ENCODE measurements around the gene HHIPL2.

HHIPL2 gene

DNA sequence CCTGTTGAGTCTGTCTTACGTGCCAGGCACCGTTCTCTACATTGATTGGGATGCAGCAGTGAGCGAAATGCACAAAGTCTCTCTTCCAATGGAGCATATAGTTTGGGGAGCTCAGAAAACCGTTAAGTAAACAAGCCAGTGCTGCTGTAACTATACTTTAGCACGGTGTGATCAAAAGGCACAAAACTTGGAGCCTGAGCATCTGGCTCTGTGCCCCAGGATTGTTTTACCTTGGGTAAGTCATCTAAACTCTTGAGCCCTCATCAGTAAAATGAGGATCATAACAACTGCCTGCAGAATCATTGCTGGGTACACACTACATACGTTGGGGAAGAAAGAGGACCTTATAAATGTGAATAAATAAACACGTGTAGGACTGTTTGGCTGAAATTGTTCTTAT is 1.8 kb downstream of the HHIPL2 start:
- H3K4me1 ChIP-seq (ENCODE audit: control insufficient read depth, insufficient read depth, low read length), result peaks cover 4% of the 10 kb centered on the region; the same call in 1 of the 2 replicates
- H3K4me3 ChIP-seq (ENCODE audit: low read depth, low read length), result no peak overlapping the region
- CTCF ChIA-PET, result interaction anchor here (0.5 to 1.1 kb wide), 4 partner anchors 8 to 1203 kb away, joined by 3 to 5 read pairs (median 3); no protein-coding TSS in a partner anchor
- H3K36me3 ChIP-seq (ENCODE audit: control insufficient read depth in 2 of 2, insufficient read depth in 1 of 2, low read length in 2 of 2), result no peaks in the 10 kb centered on the region
- H3K9me3 ChIP-seq (ENCODE audit: control insufficient read depth, insufficient read depth, low read depth, low read length), result no peaks in the 10 kb centered on the region
- TF ChIP-seq, protein P1, sequence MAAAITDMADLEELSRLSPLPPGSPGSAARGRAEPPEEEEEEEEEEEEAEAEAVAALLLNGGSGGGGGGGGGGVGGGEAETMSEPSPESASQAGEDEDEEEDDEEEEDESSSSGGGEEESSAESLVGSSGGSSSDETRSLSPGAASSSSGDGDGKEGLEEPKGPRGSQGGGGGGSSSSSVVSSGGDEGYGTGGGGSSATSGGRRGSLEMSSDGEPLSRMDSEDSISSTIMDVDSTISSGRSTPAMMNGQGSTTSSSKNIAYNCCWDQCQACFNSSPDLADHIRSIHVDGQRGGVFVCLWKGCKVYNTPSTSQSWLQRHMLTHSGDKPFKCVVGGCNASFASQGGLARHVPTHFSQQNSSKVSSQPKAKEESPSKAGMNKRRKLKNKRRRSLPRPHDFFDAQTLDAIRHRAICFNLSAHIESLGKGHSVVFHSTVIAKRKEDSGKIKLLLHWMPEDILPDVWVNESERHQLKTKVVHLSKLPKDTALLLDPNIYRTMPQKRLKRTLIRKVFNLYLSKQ (tag by site-specific recombination; IDR thresholded peaks at IDR 0.05; ENCODE audit: borderline replicate concordance), result no peak
- TF ChIP-seq MZF1 (tag by site-specific recombination; IDR thresholded peaks at IDR 0.05; ENCODE audit: borderline replicate concordance) (peak; percentile 47; the same call in 1 of the 2 replicates), ZNF473 (tag by site-specific recombination; IDR thresholded peaks at IDR 0.05) (no peak), SCRT2 (tag by site-specific recombination; IDR thresholded peaks at IDR 0.05) (no peak), ZNF600 (tag by site-specific recombination; IDR thresholded peaks at IDR 0.05) (no peak), MEIS1 (CRISPR knock-in tag; IDR thresholded peaks at IDR 0.05; ENCODE audit: borderline replicate concordance) (no peak)
- no peak overlapping the region for H3K27ac ChIP-seq (ENCODE audit: extremely low read depth, low read depth, low read length)
- POLR2A ChIA-PET, result interaction anchor here (1.1 to 2.4 kb wide), 3 partner anchors 11 to 44 kb away, joined by 3 to 5 read pairs (median 4); partner anchors contain the start of gene TAF1A

GRCh38 chr1:222543817-222544216 is 4.1 kb downstream of the HHIPL2 start:
- ChIA-PET POLR2A (no interaction called here), CTCF (no interaction called here)
- no peak overlapping the region for H3K4me3 ChIP-seq (ENCODE audit: low read depth, low read length)
- no peak for TF ChIP-seq PRDM10 (tag by site-specific recombination; IDR thresholded peaks at IDR 0.05)
- no peak for TF ChIP-seq ZNF560 (tag by site-specific recombination; IDR thresholded peaks at IDR 0.05; ENCODE audit: borderline replicate concordance)
- H3K4me1 ChIP-seq (ENCODE audit: control insufficient read depth, insufficient read depth, low read length), result peaks cover 4% of the 10 kb centered on the region; the same call in 1 of the 2 replicates
- no peak overlapping the region for H3K27ac ChIP-seq (ENCODE audit: extremely low read depth, low read depth, low read length)
- H3K9me3 ChIP-seq (ENCODE audit: control insufficient read depth, insufficient read depth, low read depth, low read length), result no peaks in the 10 kb centered on the region
- H3K36me3 ChIP-seq (ENCODE audit: control insufficient read depth in 2 of 2, insufficient read depth in 1 of 2, low read length in 2 of 2), result no peaks in the 10 kb centered on the region

- Histone ChIP-seq H3K27ac (ENCODE audit: extremely low read depth, low read depth, low read length) (no peak overlapping the region), H3K9me3 (ENCODE audit: control insufficient read depth, insufficient read depth, low read depth, low read length) (no peaks in the 10 kb centered on the region), H3K4me1 (ENCODE audit: control insufficient read depth, insufficient read depth, low read length) (no peaks in the 10 kb centered on the region), H3K4me3 (ENCODE audit: low read depth, low read length) (no peak overlapping the region), H3K36me3 (ENCODE audit: control insufficient read depth in 2 of 2, insufficient read depth in 1 of 2, low read length in 2 of 2) (no peaks in the 10 kb centered on the region)
- ChIA-PET POLR2A (no interaction called here), CTCF (no interaction called here)
- TF ChIP-seq ZNF133 (tag by site-specific recombination; IDR thresholded peaks at IDR 0.05) (no peak), GLIS1 (tag by site-specific recombination; IDR thresholded peaks at IDR 0.05) (no peak)
These were observed 7.3 kb downstream of the HHIPL2 start for GRCh38 chr1:222540598-222540995.

GRCh38 chr1:222539951-222540597 is 7.8 kb downstream of the HHIPL2 start:
- POLR2A ChIA-PET, result no interaction called here
- Histone ChIP-seq H3K4me1 (ENCODE audit: control insufficient read depth, insufficient read depth, low read length) (no peaks in the 10 kb centered on the region), H3K27ac (ENCODE audit: extremely low read depth, low read depth, low read length) (no peak overlapping the region), H3K4me3 (ENCODE audit: low read depth, low read length) (no peak overlapping the region), H3K9me3 (ENCODE audit: control insufficient read depth, insufficient read depth, low read depth, low read length) (no peaks in the 10 kb centered on the region), H3K36me3 (ENCODE audit: control insufficient read depth in 2 of 2, insufficient read depth in 1 of 2, low read length in 2 of 2) (no peaks in the 10 kb centered on the region)
- CTCF ChIA-PET, result no interaction called here
- TF ChIP-seq MZF1 (tag by site-specific recombination; IDR thresholded peaks at IDR 0.05; ENCODE audit: borderline replicate concordance), result no peak
- TF ChIP-seq ZNF658 (tag by site-specific recombination; IDR thresholded peaks at IDR 0.05), result no peak
- no peak for TF ChIP-seq ZNF133 (tag by site-specific recombination; IDR thresholded peaks at IDR 0.05)
- TF ChIP-seq ZNF624 (tag by site-specific recombination; IDR thresholded peaks at IDR 0.05), result no peak
- no peak for TF ChIP-seq ZNF639 (tag by site-specific recombination; IDR thresholded peaks at IDR 0.05)
- TF ChIP-seq ZBTB11 (tag by site-specific recombination; conservative IDR thresholded peaks at IDR 0.05; ENCODE audit: low read depth), result no peak
- TF ChIP-seq YY2 (tag by site-specific recombination; IDR thresholded peaks at IDR 0.05), result no peak
